SK-N-SH treated with all-trans-retinoic acid at 6 μM for 48 hours (cell line): Measurements from ENCODE around the gene PF4V1.

Source experiments
- CSDC2 ChIP-seq: fragments of 250-450 bp; sonication (Bioruptor Pico); IDR thresholded peaks from 2 replicates; pipeline ENCODE4 v1.5.0; 2020; ENCODE audit warnings: mild to moderate bottlenecking, moderate library complexity
- ESRRG ChIP-seq: fragments of 250-450 bp; sonication (Bioruptor Pico); IDR thresholded peaks from 2 replicates; pipeline ENCODE4 v1.6.1; 2021; ENCODE audit warnings: mild to moderate bottlenecking
- PATZ1 ChIP-seq: fragments of 250-450 bp; sonication (Bioruptor Pico); IDR thresholded peaks from 2 replicates; pipeline ENCODE4 v1.8.0; 2020; ENCODE audit warnings: mild to moderate bottlenecking, moderate library complexity, borderline replicate concordance
- SNAI2 ChIP-seq: fragments of 250-450 bp; sonication (Bioruptor Pico); IDR thresholded peaks from 2 replicates; pipeline ENCODE4 v1.5.0; 2020; ENCODE audit warnings: mild to moderate bottlenecking, moderate library complexity
- TCF4 ChIP-seq: fragments of 250-450 bp; sonication (Bioruptor Pico); IDR thresholded peaks from 2 replicates; pipeline ENCODE4 v1.8.0; 2021; ENCODE audit warnings: mild to moderate bottlenecking, moderate library complexity, borderline replicate concordance
- ZFP30 ChIP-seq: fragments of 450-650 bp; formaldehyde crosslinking; IDR thresholded peaks from 2 replicates; pipeline ENCODE4 v1.5.0; 2022; ENCODE audit warnings: mild to moderate bottlenecking, moderate library complexity
- ZNF565 ChIP-seq: fragments of 450-650 bp; formaldehyde crosslinking; conservative IDR thresholded peaks from 2 replicates; pipeline ENCODE4 v1.5.0; 2020; ENCODE audit warnings: low read depth, mild to moderate bottlenecking, moderate library complexity

GRCh38 chr4:73860917-73861316, 7.8 kb downstream of the PF4V1 start:
- TF ChIP-seq PATZ1 (no peak), ZNF565 (CRISPR knock-in tag) (no peak), CSDC2 (CRISPR knock-in tag) (no peak), ESRRG (CRISPR knock-in tag) (no peak), ZFP30 (CRISPR knock-in tag) (no peak), SNAI2 (CRISPR knock-in tag) (no peak), TCF4 (CRISPR knock-in tag) (no peak)
